CD1c-positive myeloid dendritic cell (primary cell): Measurements from ENCODE around the gene ASPM.

ENCODE experiments used
- DNase-seq: peaks from one replicate; pipeline ENCODE4 v3.0.0-alpha.2; 2016; ENCODE audit errors: extremely low spot score

The ASPM gene

GRCh38 chr1:197146101-197147095 lies at the start of gene ASPM:
Gene ASPM, minus strand, starts transcription at chr1:197146669. Its CDS starts 232 bp downstream, at chr1:197146437.
- DNase-seq = peak; percentile 96

GRCh38 chr1:197195100-197195499 lies 48.6 kb upstream of the ASPM start:
- DNase-seq = no peak

GRCh38 chr1:197184190-197184589 lies 37.7 kb upstream of the ASPM start:
- DNase-seq = no peak

- no peak for DNase-seq
Observed at GRCh38 chr1:197183195-197183748, 36.8 kb upstream of the ASPM start.

GRCh38 chr1:197182716-197183115 lies 36.2 kb upstream of the ASPM start:
- DNase-seq = no peak

- DNase-seq = no peak
Observed at GRCh38 chr1:197181982-197182381, 35.5 kb upstream of the ASPM start.

GRCh38 chr1:197180252-197180878 lies 33.9 kb upstream of the ASPM start:
- peak; percentile 41 for DNase-seq

- DNase-seq = peak; percentile 38
Observed at GRCh38 chr1:197178998-197179397, 32.5 kb upstream of the ASPM start.

GRCh38 chr1:197174818-197175217 lies 28.3 kb upstream of the ASPM start:
- DNase-seq = no peak

GRCh38 chr1:197173571-197174507 lies 27.4 kb upstream of the ASPM start:
- no peak for DNase-seq

GRCh38 chr1:197171531-197171930 lies 25.1 kb upstream of the ASPM start:
- DNase-seq = no peak

GRCh38 chr1:197170538-197170937 lies 24.1 kb upstream of the ASPM start:
- DNase-seq = no peak

- no peak for DNase-seq
Observed at GRCh38 chr1:197159461-197159860, 13.0 kb upstream of the ASPM start.

- no peak for DNase-seq
Observed at GRCh38 chr1:197156692-197157091, 10.2 kb upstream of the ASPM start.

GRCh38 chr1:197152662-197153061 lies 6.2 kb upstream of the ASPM start:
- DNase-seq = no peak

- no peak for DNase-seq
Observed at GRCh38 chr1:197151185-197151584, 4.7 kb upstream of the ASPM start.

- DNase-seq = no peak
Observed at GRCh38 chr1:197150336-197151005, 4.0 kb upstream of the ASPM start.

GRCh38 chr1:197149340-197149739 lies 2.9 kb upstream of the ASPM start:
- DNase-seq = no peak

- DNase-seq = peak; percentile 34
Observed at GRCh38 chr1:197145446-197146024, 934 bp downstream of the ASPM start.

- DNase-seq = no peak
Observed at GRCh38 chr1:197144570-197145325, 1.7 kb downstream of the ASPM start.
